Activated gamma-delta T cell treated with anti-CD3 and anti-CD28 coated beads, Interleukin-2, amount 50 U/mL, for 16 hours (primary cell): ENCODE results near the gene NECAB3.

Experiments
- DNase-seq: peaks from one replicate; pipeline ENCODE4 v3.0.0-alpha.2; 2020; ENCODE audit warnings: low read depth

The NECAB3 gene

GRCh38 chr20:33697129-33697528 lies 22.9 kb upstream of the NECAB3 start:
- no peak for DNase-seq

DNA sequence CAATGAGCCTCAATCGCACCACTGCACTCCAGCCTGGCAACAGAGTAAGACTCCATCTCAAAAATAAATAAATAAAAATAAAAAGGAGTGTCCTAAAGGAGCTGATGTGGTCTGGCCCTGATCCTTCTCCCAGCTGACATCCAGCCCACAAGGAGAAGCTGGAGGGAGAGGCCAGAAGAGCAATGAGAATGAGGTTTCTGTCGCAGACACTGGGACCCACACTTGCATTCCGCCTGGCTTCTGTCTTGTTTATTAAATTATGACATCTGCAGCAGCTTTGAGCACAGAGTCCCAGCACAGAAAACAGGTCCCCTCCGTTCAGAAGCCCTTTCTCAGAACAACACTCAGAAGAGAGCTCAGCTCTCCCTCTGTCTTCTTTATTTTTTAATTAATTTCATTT lies 22.2 kb upstream of the NECAB3 start:
- no peak for DNase-seq

DNA sequence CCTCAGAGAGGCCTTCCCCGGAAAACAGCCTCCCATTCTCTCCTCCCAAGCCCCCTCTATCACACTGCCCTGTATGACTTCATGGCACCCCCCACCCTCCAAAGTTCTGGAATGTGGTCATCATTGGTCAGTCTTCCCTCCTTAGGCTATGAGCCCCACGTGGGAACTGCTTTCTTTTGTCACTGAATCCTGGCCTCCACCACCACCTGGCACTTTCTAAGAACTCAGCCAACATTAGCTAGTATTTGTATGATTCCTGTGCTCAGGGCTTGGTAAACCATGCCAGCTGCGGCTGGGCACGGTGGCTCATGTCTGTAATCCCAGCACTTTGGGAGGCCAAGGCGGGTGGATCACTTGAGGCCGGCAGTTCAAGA lies 20.4 kb upstream of the NECAB3 start:
- DNase-seq, result no peak

GRCh38 chr20:33693741-33694638 lies 19.8 kb upstream of the NECAB3 start:
- no peak for DNase-seq

- no peak for DNase-seq
These were observed 19.1 kb upstream of the NECAB3 start for GRCh38 chr20:33693289-33693688.

GRCh38 chr20:33689973-33690372 lies 15.7 kb upstream of the NECAB3 start:
- DNase-seq, result peak; percentile 58

GRCh38 chr20:33689493-33689892 lies 15.3 kb upstream of the NECAB3 start:
- DNase-seq, result no peak

GRCh38 chr20:33688938-33689424 lies 14.8 kb upstream of the NECAB3 start:
- no peak for DNase-seq

- no peak for DNase-seq
These were observed 14.0 kb upstream of the NECAB3 start for GRCh38 chr20:33687993-33688937.

GRCh38 chr20:33687370-33687915 lies 13.2 kb upstream of the NECAB3 start:
- DNase-seq, result no peak

GRCh38 chr20:33686984-33687366 lies 12.7 kb upstream of the NECAB3 start:
- DNase-seq, result no peak

GRCh38 chr20:33686100-33686983 lies 12.1 kb upstream of the NECAB3 start, which contains the start of gene E2F1:
E2F1 (minus strand) TSS chr20:33686385; CDS start chr20:33686264, 121 bp downstream.
- peak; percentile 91 for DNase-seq

GRCh38 chr20:33685328-33686099 lies 11.3 kb upstream of the NECAB3 start:
- DNase-seq, result no peak

DNA sequence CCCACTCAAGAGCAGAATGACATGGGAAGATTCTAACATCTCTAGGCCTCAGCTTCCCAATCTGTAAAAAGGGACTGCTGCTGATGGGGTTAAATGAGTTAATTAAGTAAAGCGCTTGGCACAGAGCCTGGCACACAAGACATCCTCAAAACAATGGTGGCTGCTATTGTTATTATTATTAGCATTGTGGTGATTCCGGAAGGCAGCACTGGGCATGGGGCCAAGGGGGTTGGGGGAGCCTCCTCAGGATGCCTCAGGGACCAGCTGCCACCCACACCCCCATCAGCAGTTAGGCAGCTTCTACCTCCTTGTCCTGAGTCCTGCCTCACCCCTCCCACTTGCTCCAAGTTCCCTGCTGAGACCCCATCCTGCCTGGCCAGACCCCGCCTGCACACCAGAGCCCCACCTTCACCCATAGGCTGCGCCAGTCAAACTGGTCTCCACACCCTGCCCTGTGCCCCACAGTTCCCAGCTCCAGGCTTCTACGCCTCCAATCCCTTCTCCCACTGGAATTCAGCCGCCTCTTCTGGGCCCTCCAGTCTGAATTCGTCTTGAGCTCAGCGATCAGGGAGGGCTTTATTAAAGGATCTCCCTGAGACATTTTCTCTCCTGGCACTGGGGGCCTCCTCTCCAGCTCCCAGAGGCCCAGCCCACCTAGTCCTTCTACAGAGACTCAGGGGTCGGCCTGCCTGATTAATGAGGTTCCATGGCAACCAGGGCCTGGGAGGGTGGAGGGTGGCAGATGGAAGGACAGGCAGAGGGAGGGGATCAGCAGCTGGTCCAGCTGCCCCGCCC lies 10.5 kb upstream of the NECAB3 start:
- no peak for DNase-seq

- DNase-seq, result no peak
These were observed 7.6 kb upstream of the NECAB3 start for GRCh38 chr20:33681728-33682353.

GRCh38 chr20:33681288-33681687 lies 7.1 kb upstream of the NECAB3 start:
- no peak for DNase-seq

- DNase-seq, result no peak
These were observed 6.5 kb upstream of the NECAB3 start for GRCh38 chr20:33680686-33681085.

- peak; percentile 34 for DNase-seq
These were observed 5.7 kb upstream of the NECAB3 start for GRCh38 chr20:33679758-33680485.
